A673 (cell line): ENCODE data around the gene OR10G7. TPM values are rescaled to one million over a fixed set of nuclear protein-coding genes. Genes with fewer than 3 reads are reported as not detected.

Experiments
- Bru-seq: library from RNA; stranded (reverse); fragments of 400-500 nt; gene quantifications from one replicate; lab custom pipeline; 2021; lab: Mats Ljungman, UMichigan
- BruChase-seq, 2 experiments: library from RNA; stranded (reverse); fragments of 400-500 nt; gene quantifications; one replicate each; lab custom pipeline; 2021; lab: Mats Ljungman, UMichigan
- BruUV-seq: library from RNA; stranded (reverse); fragments of 400-500 nt; replicated peaks from 2 replicates; lab custom pipeline; 2021; lab: Mats Ljungman, UMichigan
- CTCF ChIA-PET: fragments of 300-600 bp; sonication (Branson Sonifier 250); formaldehyde crosslinking; loops from one replicate; lab custom pipeline; 2022; ENCODE audit warnings: antibody characterized with exemption; lab: Charles Lee
- POLR2A ChIA-PET: fragments of 300-600 bp; sonication (Branson Sonifier 250); formaldehyde crosslinking; loops from one replicate; lab custom pipeline; 2022; ENCODE audit warnings: antibody characterized with exemption; ENCODE audit not compliant: low non-redundant PET; lab: Charles Lee
- DNase-seq: peaks from one replicate; pipeline ENCODE4 v3.0.0-alpha.2; 2015; ENCODE audit warnings: low spot score
- H3K27ac ChIP-seq: fragments of 200-600 bp; sonication (generic); 2 replicates; pipeline ENCODE4 v1.5.1; 2016; ENCODE audit warnings: mixed run types, low read depth, mild to moderate bottlenecking, mixed read lengths, antibody characterized with exemption, low read length; ENCODE audit not compliant: poor library complexity, severe bottlenecking
- H3K27me3 ChIP-seq: fragments of 200-600 bp; sonication (generic); replicated peaks from 2 replicates; pipeline ENCODE4 v1.6.1; 2017; ENCODE audit warnings: mixed run types, low read depth, mild to moderate bottlenecking, mixed read lengths, antibody characterized with exemption, low read length; ENCODE audit not compliant: insufficient read depth, poor library complexity
- H3K36me3 ChIP-seq: fragments of 200-600 bp; sonication (generic); 2 replicates; pipeline ENCODE4 v1.6.1; 2016; ENCODE audit warnings: mixed run types, mild to moderate bottlenecking, mixed read lengths, antibody characterized with exemption, low read length; ENCODE audit not compliant: insufficient read depth, poor library complexity, severe bottlenecking
- H3K4me1 ChIP-seq: fragments of 200-600 bp; sonication (generic); 2 replicates; pipeline ENCODE4 v1.6.1; 2017; ENCODE audit warnings: mixed run types, mild to moderate bottlenecking, mixed read lengths, antibody characterized with exemption, low read length; ENCODE audit not compliant: insufficient read depth, poor library complexity, severe bottlenecking
- H3K4me3 ChIP-seq: fragments of 200-600 bp; sonication (generic); 2 replicates; pipeline ENCODE4 v1.5.1; 2016; ENCODE audit warnings: low read depth, mixed run types, mild to moderate bottlenecking, mixed read lengths, low read length; ENCODE audit not compliant: poor library complexity, severe bottlenecking
- H3K9me3 ChIP-seq: fragments of 200-600 bp; sonication (generic); 2 replicates; pipeline ENCODE4 v1.6.1; 2016; ENCODE audit warnings: mixed run types, low read depth, mild to moderate bottlenecking, mixed read lengths, antibody characterized with exemption, low read length; ENCODE audit not compliant: poor library complexity, severe bottlenecking
- EZH2 ChIP-seq: fragments of 200-600 bp; sonication (generic); IDR thresholded peaks from 2 replicates; pipeline ENCODE4 v1.6.1; 2017; ENCODE audit warnings: borderline replicate concordance, low read depth, mild to moderate bottlenecking, mixed read lengths, antibody characterized with exemption, low read length; ENCODE audit not compliant: poor library complexity, severe bottlenecking
- intact Hi-C: fragments of 100-400 bp; cut with micrococcal nuclease; formaldehyde crosslinking; loops from one replicate; pipeline ENCODE4 v1.10.0; 2022; ENCODE audit not compliant: unreplicated experiment
- long read RNA-seq: library from polyadenylated mRNA; stranded (forward); transcript quantifications from one replicate; pipeline ENCODE4 v2.0.0, GENCODE V29; 2022
- total RNA-seq: library from RNA; stranded (reverse); gene quantifications from 2 replicates; pipeline ENCODE4 v1.2.3, GENCODE V29; 2021
- TF ChIP-seq, protein P1 (sequence below): fragments of 300-800, 200-600 bp; sonication (generic); conservative IDR thresholded peaks from 2 replicates; pipeline ENCODE4 v1.5.1; 2017; ENCODE audit warnings: low read depth, mild to moderate bottlenecking, antibody characterized with exemption, low read length, moderate library complexity, mixed read lengths

OR10G7 gene, protein sequence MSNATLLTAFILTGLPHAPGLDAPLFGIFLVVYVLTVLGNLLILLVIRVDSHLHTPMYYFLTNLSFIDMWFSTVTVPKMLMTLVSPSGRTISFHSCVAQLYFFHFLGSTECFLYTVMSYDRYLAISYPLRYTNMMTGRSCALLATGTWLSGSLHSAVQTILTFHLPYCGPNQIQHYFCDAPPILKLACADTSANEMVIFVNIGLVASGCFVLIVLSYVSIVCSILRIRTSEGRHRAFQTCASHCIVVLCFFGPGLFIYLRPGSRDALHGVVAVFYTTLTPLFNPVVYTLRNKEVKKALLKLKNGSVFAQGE
- total RNA-seq: not detected in 2 replicates
- Bru-seq, nascent RNA: not detected
- BruChase-seq, experiment 1, labeled RNA remaining after a 2-hour chase: not detected
- not detected for BruChase-seq, experiment 2, labeled RNA remaining after a 6-hour chase
- long read RNA-seq: 0 reads

DNA sequence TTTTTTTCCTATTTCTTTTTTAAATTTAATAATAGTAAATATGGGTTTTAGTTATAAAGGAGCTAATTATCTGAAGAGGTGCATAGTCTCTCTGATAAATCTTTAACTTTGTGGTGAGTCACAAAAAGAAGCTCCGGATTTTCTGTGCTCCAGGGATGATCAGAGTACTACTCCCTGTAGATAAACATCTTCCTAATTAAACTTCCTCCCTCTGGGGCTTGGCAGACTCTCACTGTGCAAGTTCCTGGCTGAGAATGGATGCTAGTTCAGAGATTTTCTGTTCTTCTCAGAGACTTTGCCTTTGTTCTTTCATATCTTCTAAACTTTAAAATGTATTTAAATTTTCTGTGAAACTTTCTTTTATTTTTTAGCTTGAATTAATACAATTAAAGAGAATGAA, at the start of gene OR10G7:
TSS of gene OR10G7 (minus strand) at position 72 of the 400 bp plus-strand sequence. CDS start 2,324 bp downstream, outside the sequence.
- CTCF ChIA-PET: no interaction called here
- no peak for TF ChIP-seq EZH2
- TF ChIP-seq, protein P1, sequence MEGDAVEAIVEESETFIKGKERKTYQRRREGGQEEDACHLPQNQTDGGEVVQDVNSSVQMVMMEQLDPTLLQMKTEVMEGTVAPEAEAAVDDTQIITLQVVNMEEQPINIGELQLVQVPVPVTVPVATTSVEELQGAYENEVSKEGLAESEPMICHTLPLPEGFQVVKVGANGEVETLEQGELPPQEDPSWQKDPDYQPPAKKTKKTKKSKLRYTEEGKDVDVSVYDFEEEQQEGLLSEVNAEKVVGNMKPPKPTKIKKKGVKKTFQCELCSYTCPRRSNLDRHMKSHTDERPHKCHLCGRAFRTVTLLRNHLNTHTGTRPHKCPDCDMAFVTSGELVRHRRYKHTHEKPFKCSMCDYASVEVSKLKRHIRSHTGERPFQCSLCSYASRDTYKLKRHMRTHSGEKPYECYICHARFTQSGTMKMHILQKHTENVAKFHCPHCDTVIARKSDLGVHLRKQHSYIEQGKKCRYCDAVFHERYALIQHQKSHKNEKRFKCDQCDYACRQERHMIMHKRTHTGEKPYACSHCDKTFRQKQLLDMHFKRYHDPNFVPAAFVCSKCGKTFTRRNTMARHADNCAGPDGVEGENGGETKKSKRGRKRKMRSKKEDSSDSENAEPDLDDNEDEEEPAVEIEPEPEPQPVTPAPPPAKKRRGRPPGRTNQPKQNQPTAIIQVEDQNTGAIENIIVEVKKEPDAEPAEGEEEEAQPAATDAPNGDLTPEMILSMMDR: no peak
- no peaks in the 10 kb centered on the region for H3K9me3 ChIP-seq
- intact Hi-C loops: no loop called here
- BruUV-seq: no TSS peak
- no peak within 1 kb of the TSS for H3K4me3 ChIP-seq
- no peaks in the 10 kb centered on the region for H3K27me3 ChIP-seq
- H3K4me1 ChIP-seq: no peaks in the 10 kb centered on the region
- no peaks in the 10 kb centered on the region for H3K36me3 ChIP-seq
- H3K27ac ChIP-seq: no peak within 1 kb of the TSS
- POLR2A ChIA-PET: no interaction called here
- peak; percentile 46 for DNase-seq

DNA sequence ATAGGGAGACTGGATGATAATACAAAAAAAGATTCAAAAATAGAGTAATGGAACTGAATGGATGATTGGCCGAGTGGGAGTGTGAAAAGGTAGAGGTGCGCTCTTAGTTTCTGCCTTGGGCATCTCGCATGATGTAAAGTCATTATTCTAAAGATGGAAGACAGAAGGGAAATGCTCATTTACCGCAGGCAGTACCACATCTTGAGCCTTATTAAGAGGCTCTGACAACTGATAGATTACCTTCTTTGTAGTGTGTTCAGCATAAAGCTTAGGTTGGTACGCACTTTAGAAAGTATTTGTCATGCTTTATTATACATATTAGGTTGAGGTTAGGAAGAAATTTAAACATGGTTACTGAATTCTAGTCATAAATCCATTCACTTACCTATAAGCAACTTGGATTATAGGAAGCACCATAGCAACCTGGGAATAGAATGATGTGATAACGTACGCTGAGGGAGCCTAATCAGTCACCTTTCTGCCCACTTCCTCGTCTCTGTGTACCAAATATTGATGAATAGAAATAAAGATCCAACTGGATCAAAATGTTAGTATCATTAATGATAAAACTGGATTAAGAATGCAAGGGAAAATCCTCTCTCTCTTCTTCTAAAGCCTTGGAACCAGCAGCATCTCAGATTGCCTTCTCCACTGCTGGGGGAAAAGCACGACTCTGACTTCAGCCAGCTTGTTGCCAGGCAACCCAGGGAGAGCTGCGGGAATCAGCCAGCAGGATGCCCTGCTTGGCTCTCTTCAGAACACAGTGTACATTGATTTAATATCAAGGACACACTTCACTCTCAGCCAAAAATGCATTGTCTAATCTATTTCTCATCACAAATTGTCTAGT, 45.1 kb upstream of the OR10G7 start:
- H3K36me3 ChIP-seq: no peaks in the 10 kb centered on the region
- no TSS peak for BruUV-seq
- no peak overlapping the region for H3K4me3 ChIP-seq
- TF ChIP-seq EZH2: no peak
- TF ChIP-seq, protein P1: no peak
- H3K27ac ChIP-seq: no peak overlapping the region
- no peaks in the 10 kb centered on the region for H3K9me3 ChIP-seq
- CTCF ChIA-PET: no interaction called here
- H3K27me3 ChIP-seq: no peaks in the 10 kb centered on the region
- POLR2A ChIA-PET: no interaction called here
- H3K4me1 ChIP-seq: peaks cover 23% of the 10 kb centered on the region
- intact Hi-C loops: no loop called here
- peak; percentile 52 for DNase-seq

- Histone ChIP-seq H3K4me1 (peaks cover 25% of the 10 kb centered on the region), H3K27ac (no peak overlapping the region), H3K9me3 (no peaks in the 10 kb centered on the region), H3K4me3 (no peak overlapping the region), H3K27me3 (no peaks in the 10 kb centered on the region), H3K36me3 (no peaks in the 10 kb centered on the region)
- DNase-seq: no peak
- POLR2A ChIA-PET: no interaction called here
- no TSS peak for BruUV-seq
- intact Hi-C loops: no loop called here
- no peak for TF ChIP-seq EZH2
- CTCF ChIA-PET: no interaction called here
Measured at GRCh38 chr11:124085583-124085982, 44.5 kb upstream of the OR10G7 start.
